Uterus (tissue), 2 donors: Measurements from ENCODE around the gene BRF1.

ENCODE experiments used
- POLR2A ChIP-seq, 2 donors: fragments of 450-650 bp; IDR thresholded peaks; one replicate each; pipeline ENCODE4 v1.6.1; 2016; ENCODE audit warnings: antibody characterized with exemption in 2 of 2, mild to moderate bottlenecking in 1 of 2, moderate library complexity in 1 of 2
- TF ChIP-seq, protein P1 (sequence below), 4 experiments: fragments of 200-600 bp in 2 of 4; fragments of 450-650 bp in 2 of 4; sonication (generic) in 2 of 4; IDR thresholded peaks; one replicate each; pipeline ENCODE4 v1.5.1; 2016 to 2019; ENCODE audit warnings: antibody characterized with exemption in 4 of 4, mild to moderate bottlenecking in 2 of 4, moderate library complexity in 1 of 4

GRCh38 chr14:105286759-105287144 is 14.0 kb downstream of the BRF1 start:
- no peak for TF ChIP-seq POLR2A (IDR thresholded peaks at IDR 0.05)
- TF ChIP-seq, protein P1, sequence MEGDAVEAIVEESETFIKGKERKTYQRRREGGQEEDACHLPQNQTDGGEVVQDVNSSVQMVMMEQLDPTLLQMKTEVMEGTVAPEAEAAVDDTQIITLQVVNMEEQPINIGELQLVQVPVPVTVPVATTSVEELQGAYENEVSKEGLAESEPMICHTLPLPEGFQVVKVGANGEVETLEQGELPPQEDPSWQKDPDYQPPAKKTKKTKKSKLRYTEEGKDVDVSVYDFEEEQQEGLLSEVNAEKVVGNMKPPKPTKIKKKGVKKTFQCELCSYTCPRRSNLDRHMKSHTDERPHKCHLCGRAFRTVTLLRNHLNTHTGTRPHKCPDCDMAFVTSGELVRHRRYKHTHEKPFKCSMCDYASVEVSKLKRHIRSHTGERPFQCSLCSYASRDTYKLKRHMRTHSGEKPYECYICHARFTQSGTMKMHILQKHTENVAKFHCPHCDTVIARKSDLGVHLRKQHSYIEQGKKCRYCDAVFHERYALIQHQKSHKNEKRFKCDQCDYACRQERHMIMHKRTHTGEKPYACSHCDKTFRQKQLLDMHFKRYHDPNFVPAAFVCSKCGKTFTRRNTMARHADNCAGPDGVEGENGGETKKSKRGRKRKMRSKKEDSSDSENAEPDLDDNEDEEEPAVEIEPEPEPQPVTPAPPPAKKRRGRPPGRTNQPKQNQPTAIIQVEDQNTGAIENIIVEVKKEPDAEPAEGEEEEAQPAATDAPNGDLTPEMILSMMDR (IDR thresholded peaks at IDR 0.05) = no peak
